GM08714 (cell line): Measurements from ENCODE around the gene NFAT5.
A peak's percentile ranks its signal among the peaks of the same experiment; 100 is the strongest.
"Not testable (repeated sequence)": the region's sequence is repeated elsewhere in the genome, so short reads cannot be mapped to it uniquely, and the experiment has no call there.

ENCODE experiments used
- H3K4me3 ChIP-seq: fragments of 200-500 bp; sonication (Bioruptor generic); 2 replicates; pipeline ENCODE4 v1.5.1; 2014; ENCODE audit warnings: mild to moderate bottlenecking, low read length, inconsistent platforms
- ZNF274 ChIP-seq: IDR thresholded peaks from 2 replicates; pipeline ENCODE4 v1.6.1; 2012; ENCODE audit warnings: mild to moderate bottlenecking, low read depth, low read length

Gene NFAT5

GRCh38 chr16:69563605-69564580 lies 1.9 kb upstream of the NFAT5 start:
- TF ChIP-seq ZNF274, result no peak
- H3K4me3 ChIP-seq, result peak overlapping the region; percentile 100

DNA sequence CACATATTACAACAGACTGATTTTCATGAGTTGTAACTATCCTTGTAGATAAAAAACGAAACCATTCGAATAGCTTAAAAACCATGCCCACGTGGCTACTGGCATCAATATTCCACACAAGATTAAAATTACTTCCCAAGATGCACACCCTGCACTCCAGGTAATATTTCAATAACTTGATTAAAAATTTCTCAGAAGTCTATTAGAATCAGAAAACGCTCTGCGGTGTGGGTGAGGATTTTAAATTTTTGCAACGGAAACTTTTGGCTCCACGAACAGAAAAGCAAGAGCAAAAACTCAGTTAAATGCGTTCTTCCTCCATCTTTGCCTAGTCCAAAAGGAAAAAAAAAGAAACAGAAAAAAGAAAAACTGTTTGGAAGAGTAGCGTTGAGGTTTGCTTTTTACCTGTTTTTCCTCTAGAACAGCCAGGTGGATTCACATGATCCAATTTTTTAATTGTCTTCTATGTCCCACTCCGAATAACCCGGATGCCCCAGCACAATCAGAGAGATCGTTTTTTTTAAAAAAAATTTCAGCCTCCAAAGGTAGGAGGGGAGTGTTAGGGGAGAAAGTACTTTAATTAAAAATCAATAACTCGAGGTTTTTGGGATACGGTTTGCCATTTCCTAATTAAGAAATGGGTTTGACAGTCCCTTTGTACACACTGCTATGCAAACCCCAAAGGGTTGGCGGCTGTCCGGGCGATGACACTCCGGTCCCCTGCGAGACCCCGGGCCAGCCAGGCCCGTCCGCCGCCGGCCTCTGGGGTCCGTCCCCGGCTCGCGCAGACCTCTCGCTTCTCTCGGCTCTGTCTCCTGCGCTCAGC lies 708 bp upstream of the NFAT5 start:
- H3K4me3 ChIP-seq, result peak overlapping the region; percentile 100
- no peak for TF ChIP-seq ZNF274

GRCh38 chr16:69566240-69566980 lies 644 bp downstream of the NFAT5 start:
- TF ChIP-seq ZNF274, result no peak
- peak overlapping the region; percentile 96 for H3K4me3 ChIP-seq

GRCh38 chr16:69566981-69567680 lies 1.4 kb downstream of the NFAT5 start:
- peak overlapping the region; percentile 96 for H3K4me3 ChIP-seq
- no peak for TF ChIP-seq ZNF274

DNA sequence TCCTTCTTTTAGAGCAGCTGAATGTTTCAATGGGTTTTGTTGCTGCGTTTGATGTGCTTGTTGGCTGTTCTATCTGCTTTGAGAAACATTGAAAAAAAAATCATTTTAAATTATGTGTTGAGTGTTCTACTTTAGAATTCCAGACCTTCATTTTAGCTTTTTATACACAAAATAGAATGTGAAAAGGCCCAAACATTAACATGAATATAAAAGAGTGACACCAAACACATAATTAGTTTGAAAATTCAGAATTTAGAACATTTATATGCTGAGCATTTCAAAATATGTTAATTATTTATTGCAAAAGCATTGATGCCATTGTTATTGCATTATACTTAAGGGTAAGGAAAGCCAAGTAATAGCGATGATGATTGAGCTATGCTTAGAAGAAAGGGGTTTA lies 2.9 kb downstream of the NFAT5 start:
- no peak overlapping the region; the same call in 1 of the 2 replicates for H3K4me3 ChIP-seq

DNA sequence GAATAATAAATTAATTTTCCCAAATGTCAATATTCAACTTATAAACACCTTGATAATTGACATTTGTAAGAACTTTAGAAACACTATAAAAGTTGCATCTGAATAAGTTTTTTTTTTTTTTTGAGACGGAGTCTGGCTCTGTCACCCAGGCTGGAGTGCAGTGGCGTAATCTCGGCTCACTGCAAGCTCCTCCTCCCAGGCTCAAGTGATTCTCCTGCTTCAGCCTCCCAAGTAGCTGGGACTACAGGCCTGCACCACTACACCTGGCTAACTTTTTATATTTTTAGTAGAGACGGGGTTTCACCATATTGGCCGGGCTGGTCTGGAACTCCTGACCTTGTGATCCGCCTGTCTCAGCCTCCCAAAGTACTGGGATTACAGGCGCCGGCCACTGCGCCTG lies 13.0 kb downstream of the NFAT5 start:
- H3K4me3 ChIP-seq, result not testable (repeated sequence)

More for the DNA sequence above, 2.9 kb downstream of the NFAT5 start:
- TF ChIP-seq ZNF274, result no peak

DNA sequence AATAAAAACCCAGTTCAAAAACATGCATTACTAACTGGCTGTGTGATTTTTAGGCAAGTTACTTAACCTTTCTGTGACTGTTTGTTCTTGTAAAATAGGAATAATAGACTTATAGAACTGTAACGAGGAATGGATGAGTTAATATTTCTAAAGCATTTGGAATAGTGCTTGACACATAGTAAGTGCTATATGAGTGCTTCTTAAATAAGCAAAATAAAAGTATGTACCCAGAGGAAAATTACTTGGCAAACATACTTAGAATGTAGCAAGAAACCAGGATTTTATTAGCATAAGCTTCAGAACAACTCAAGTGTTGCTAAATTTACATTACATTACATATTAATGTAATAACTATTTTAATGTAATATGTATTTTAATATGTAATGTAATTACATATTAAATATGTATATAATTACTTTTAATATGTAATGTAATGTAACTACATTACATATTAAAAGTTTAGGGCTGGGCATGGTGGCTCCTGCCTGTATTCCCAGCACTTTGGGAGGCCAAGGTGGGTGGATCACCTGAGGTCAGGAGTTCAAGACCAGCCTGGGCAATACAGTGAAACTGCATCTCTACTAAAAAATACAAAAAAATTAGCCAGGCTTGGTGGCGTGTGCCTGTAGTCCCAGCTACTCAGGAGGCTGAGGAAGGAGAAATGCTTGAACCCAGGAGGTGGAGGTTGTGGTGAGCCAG lies 14.2 kb downstream of the NFAT5 start:
- TF ChIP-seq ZNF274, result no peak

DNA sequence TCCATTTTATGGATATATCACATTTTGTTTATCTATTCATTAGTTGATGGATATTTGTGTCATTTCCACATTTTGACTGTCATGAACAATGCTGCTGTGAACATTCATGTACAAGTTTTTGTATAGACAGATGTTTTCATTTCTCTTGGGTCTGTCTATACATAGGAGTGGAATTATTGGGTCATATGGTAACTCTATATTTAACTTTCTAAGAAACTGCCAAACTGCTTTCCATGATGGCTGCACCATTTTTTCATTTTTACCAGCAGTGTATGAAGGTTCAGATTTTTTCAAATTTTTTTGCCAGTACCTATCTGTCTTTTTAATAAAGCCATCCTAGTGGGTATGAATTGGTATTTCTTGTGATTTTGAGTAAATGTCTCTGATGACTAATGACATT lies 15.5 kb downstream of the NFAT5 start:
- no peak overlapping the region for H3K4me3 ChIP-seq
- no peak for TF ChIP-seq ZNF274

More for the DNA sequence above, 14.2 kb downstream of the NFAT5 start:
- H3K4me3 ChIP-seq, result no peak overlapping the region

DNA sequence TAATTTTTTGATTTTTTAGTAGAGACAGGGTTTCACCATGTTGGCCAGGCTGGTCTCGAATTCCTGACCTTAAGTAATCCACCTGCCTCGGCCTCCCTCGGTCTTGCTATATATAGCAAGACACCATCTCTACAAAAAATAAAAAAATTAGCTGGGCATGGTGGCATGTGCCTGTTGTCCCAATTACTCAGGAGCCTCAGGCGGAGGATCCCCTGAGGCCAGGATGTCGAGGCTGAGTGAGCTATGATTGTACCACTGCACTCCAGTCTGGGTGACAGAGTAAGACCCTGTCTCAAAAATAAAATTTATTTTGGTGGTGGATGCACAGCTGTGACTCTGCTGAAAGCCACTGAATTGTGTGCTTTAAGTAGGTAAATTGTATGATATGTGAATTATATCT lies 18.7 kb downstream of the NFAT5 start:
- not testable (repeated sequence) for H3K4me3 ChIP-seq

- H3K4me3 ChIP-seq, result no peak overlapping the region
- TF ChIP-seq ZNF274, result no peak
Measured at GRCh38 chr16:69589434-69590269, 23.9 kb downstream of the NFAT5 start.

DNA sequence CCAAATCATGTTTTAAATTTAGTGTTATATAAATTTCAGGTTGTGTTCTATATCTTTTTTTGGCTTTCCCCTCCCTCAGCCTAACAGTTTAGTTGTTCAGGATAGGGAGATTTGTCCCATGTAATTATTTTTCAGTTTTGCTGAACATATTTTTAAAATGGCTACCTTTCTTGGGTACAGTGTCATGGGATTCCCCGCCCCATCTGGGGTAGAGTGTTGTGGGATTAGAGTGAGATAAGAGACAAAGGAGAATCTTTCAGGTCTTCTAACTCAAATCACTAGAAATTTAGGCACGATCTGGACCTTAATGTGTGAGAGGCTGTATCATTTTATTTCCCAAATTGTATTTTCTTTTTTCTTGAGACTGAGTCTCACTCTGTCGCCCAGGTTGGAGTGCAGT lies 24.8 kb downstream of the NFAT5 start:
- no peak overlapping the region for H3K4me3 ChIP-seq
- TF ChIP-seq ZNF274, result no peak

DNA sequence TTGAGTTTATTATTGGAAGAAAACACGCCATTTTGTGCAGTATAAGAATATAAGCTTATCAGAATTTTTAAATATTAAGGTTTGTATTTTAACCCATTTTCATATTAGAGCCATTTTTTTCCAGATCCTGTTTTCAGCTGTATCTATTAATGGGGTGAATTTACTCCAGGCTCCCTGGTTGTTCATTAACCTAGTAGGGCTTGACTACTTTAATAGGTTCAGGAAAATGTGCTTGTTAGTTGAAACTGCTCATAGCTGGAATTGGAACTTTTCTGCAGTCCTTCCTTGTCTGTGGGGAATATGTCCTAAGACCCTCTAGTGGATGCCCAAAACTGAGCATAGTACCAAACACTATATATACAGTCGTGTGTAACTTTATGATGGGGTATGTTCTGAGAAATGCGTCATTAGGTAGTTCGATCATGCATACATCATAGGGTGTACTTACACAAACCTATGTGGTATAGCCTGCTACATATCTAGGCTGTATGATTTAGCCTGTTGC lies 28.0 kb downstream of the NFAT5 start:
- no peak for TF ChIP-seq ZNF274

More for the DNA sequence above, 28.0 kb downstream of the NFAT5 start:
- no peak overlapping the region for H3K4me3 ChIP-seq
